Activated CD4-positive, alpha-beta memory T cell treated with anti-CD3 and anti-CD28 coated beads for 36 hours (primary cell): ENCODE measurements around the gene TNIK. TPM values are rescaled to one million over a fixed set of nuclear protein-coding genes. Genes with fewer than 3 reads are reported as not detected.

ENCODE experiments used
- CTCF ChIA-PET: fragments of 350-600 bp; sonication (Branson Sonifier 250); formaldehyde crosslinking; loops from one replicate; lab custom pipeline; 2021; ENCODE audit warnings: antibody characterized with exemption, inconsistent platforms; lab: Charles Lee
- POLR2A ChIA-PET: fragments of 350-600 bp; sonication (Branson Sonifier 250); formaldehyde crosslinking; loops from one replicate; lab custom pipeline; 2021; ENCODE audit warnings: antibody characterized with exemption; lab: Charles Lee
- DNase-seq: peaks from one replicate; pipeline ENCODE4 v3.0.0-alpha.2; 2020
- H3K27ac Mint-ChIP-seq: one replicate; pipeline ENCODE4 v1.8.0; 2021; ENCODE audit warnings: mixed read lengths
- H3K27me3 Mint-ChIP-seq: one replicate; pipeline ENCODE4 v1.8.0; 2021; ENCODE audit warnings: mixed read lengths
- H3K36me3 Mint-ChIP-seq: one replicate; pipeline ENCODE4 v1.8.0; 2021; ENCODE audit warnings: mixed read lengths
- H3K4me1 Mint-ChIP-seq: one replicate; pipeline ENCODE4 v1.8.0; 2021; ENCODE audit warnings: low read depth, mixed read lengths
- H3K4me3 Mint-ChIP-seq: one replicate; pipeline ENCODE4 v1.8.0; 2021; ENCODE audit warnings: mild to moderate bottlenecking, mixed read lengths
- H3K9me3 Mint-ChIP-seq: one replicate; pipeline ENCODE4 v1.8.0; 2021; ENCODE audit warnings: mixed read lengths
- intact Hi-C: fragments of 100-400 bp; cut with micrococcal nuclease; formaldehyde crosslinking; loops from one replicate; pipeline ENCODE4 v1.15.1; 2023
- total RNA-seq, 2 experiments: library from RNA; stranded (reverse); gene quantifications; one replicate each; pipeline ENCODE4 v1.2.3, GENCODE V29; 2021

The TNIK gene
- total RNA-seq, 2 experiments from 2014 or later = 22.4 to 27.1 TPM

- Mint-ChIP-seq H3K4me1 (peaks cover 26% of the 10 kb centered on the region), H3K9me3 (peaks cover 3% of the 10 kb centered on the region), H3K36me3 (peaks cover 3% of the 10 kb centered on the region), H3K27me3 (no peaks in the 10 kb centered on the region), H3K27ac (no peak overlapping the region), H3K4me3 (no peak overlapping the region)
- intact Hi-C loops = no loop called here
- DNase-seq = no peak
- ChIA-PET POLR2A (no interaction called here), CTCF (no interaction called here)
These were observed 223.2 kb downstream of the TNIK start for GRCh38 chr3:171237009-171237385.

DNA sequence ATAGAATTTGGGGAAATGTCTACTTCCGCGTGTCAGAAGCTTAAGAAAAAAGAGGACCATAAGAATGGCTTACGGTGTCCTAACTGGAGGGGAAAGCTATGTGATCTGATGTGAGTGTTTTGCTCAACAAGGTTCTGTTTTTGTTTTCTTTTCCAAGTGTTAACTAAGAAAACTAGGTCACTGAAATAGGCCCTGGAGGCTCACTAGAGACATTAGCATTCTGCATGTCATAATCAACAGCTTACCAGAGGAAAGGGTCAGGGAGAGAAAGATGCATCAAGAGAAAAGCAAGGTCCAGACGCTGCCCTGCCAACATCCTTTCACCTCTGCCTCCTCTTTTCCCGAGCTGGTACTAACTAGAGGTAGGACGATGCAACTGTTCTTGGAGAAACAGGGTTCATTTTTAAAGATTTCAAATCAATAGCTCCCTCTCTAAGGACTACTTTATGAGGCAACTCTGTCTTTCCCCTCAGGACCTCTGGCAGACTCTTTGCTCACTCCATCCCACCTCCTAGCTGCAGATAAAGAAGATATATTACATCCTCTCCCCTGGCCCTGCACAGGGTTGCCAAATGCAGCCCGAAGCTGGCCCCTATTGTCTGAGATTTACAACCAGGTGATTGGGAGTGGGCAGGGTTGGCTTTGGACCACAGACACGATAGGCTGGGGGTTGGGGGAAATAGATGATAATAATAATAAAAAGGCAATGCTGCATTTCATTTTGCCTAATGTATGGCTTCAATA is 223.8 kb downstream of the TNIK start:
- H3K4me3 Mint-ChIP-seq = no peak overlapping the region
- H3K27ac Mint-ChIP-seq = no peak overlapping the region
- no peak for DNase-seq
- H3K9me3 Mint-ChIP-seq = no peaks in the 10 kb centered on the region
- peaks cover 26% of the 10 kb centered on the region for H3K4me1 Mint-ChIP-seq
- CTCF ChIA-PET = no interaction called here
- intact Hi-C loops = no loop called here
- POLR2A ChIA-PET = no interaction called here
- H3K27me3 Mint-ChIP-seq = no peaks in the 10 kb centered on the region
- peaks cover 1% of the 10 kb centered on the region for H3K36me3 Mint-ChIP-seq

DNA sequence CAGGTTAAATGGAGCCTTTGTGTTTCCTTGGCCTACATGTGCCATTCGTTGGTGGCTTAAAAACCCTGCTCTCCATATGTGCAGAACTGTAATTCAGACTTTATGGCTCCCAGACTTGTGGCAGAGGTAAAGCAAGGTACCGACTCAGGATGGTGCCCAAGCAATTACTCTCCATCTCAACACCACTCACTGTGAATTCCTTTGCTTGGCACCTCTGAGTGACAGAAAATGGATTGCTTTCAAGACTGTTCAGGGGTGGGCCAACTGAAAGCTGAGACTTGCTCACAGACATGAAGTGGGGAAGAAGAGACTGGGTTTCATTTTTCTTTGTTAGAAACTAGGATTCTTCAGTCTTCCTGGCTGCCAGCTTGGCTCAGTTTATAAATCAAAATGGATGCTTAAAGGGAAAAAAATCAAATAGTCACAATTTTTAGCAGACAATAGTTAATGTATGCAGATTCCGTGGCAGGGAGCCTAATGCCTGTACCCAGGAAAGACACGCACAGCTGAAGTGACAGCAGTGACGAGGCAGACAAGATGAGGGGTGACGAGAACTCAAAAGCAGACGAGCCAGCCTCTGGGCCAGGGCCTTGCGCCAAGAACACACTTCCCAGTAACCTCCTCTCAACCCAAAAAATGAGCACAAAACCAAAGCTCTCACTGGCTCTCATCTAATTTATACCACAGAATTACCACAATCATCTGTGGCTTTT is 225.8 kb downstream of the TNIK start:
- peaks cover 37% of the 10 kb centered on the region for H3K4me1 Mint-ChIP-seq
- DNase-seq = no peak
- peaks cover 1% of the 10 kb centered on the region for H3K36me3 Mint-ChIP-seq
- intact Hi-C loops = no loop called here
- ChIA-PET CTCF (no interaction called here), POLR2A (no interaction called here)
- no peak overlapping the region for H3K4me3 Mint-ChIP-seq
- no peaks in the 10 kb centered on the region for H3K27me3 Mint-ChIP-seq
- no peaks in the 10 kb centered on the region for H3K9me3 Mint-ChIP-seq
- no peak overlapping the region for H3K27ac Mint-ChIP-seq

GRCh38 chr3:171231361-171231760 is 228.8 kb downstream of the TNIK start:
- Mint-ChIP-seq H3K27ac (no peak overlapping the region), H3K4me1 (peaks cover 51% of the 10 kb centered on the region)
- intact Hi-C loops = no loop called here

GRCh38 chr3:171230865-171231264 is 229.3 kb downstream of the TNIK start:
- no peak overlapping the region for H3K27ac Mint-ChIP-seq

More at GRCh38 chr3:171231361-171231760, 228.8 kb downstream of the TNIK start:
- no peak overlapping the region for H3K4me3 Mint-ChIP-seq
- ChIA-PET POLR2A (interaction anchor here (1.0 kb wide), 1 partner anchor 12 kb away, joined by 3 read pairs; no protein-coding TSS in a partner anchor), CTCF (no interaction called here)
- H3K9me3 Mint-ChIP-seq = peaks cover under 1% of the 10 kb centered on the region
- DNase-seq = no peak
- peaks cover 17% of the 10 kb centered on the region for H3K36me3 Mint-ChIP-seq
- no peaks in the 10 kb centered on the region for H3K27me3 Mint-ChIP-seq

DNA sequence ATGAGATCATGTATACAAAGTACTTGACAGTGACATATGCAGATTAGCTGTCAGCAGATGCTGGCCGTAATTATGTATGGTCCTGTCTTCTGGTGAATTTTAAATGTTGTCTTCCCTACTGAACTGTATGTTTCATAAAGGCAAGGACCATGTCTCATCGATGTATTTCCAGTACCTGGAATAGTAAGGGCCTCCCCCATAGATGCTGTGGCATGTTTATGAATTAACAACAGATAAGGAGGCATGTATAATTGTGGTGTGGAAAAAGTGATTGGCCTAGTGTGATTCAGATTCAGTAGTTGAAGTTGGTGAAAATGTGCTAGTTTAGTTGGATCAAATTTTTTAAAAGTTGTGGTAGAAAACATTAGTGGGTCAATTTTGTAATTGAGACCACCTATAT is 231.0 kb downstream of the TNIK start:
- no peak for DNase-seq

More at GRCh38 chr3:171230865-171231264, 229.3 kb downstream of the TNIK start:
- ChIA-PET CTCF (no interaction called here), POLR2A (no interaction called here)
- no peaks in the 10 kb centered on the region for H3K27me3 Mint-ChIP-seq
- H3K4me1 Mint-ChIP-seq = peaks cover 51% of the 10 kb centered on the region
- no peak for DNase-seq
- H3K4me3 Mint-ChIP-seq = no peak overlapping the region
- intact Hi-C loops = no loop called here
- peaks cover 5% of the 10 kb centered on the region for H3K9me3 Mint-ChIP-seq
- peaks cover 22% of the 10 kb centered on the region for H3K36me3 Mint-ChIP-seq

DNA sequence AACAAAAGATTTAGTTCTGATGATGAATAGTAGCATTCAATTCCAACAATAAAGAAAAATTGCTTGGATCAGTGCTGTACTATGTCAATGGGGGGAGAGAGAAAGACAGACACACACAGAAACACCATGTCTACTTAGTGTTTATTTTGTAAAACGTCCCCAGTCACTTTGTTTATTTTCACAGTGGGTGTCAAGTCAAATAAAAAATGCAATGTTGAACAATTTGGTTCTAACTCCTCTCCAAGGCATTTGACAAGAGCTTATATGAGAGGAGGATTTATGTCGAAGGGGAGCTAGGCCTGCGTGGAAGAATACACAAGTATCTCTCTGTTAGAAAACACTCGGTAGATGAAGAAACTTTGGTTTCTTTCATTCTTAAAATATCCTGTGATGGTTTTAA is 232.0 kb downstream of the TNIK start:
- H3K4me1 Mint-ChIP-seq = peaks cover 48% of the 10 kb centered on the region
- peaks cover 36% of the 10 kb centered on the region for H3K36me3 Mint-ChIP-seq
- intact Hi-C loops = loop anchor here (2.0 to 5.0 kb wide), 3 partner anchors 41 to 109 kb away; no protein-coding TSS in a partner anchor
- H3K9me3 Mint-ChIP-seq = peaks cover 13% of the 10 kb centered on the region
- H3K27ac Mint-ChIP-seq = no peak overlapping the region
- H3K4me3 Mint-ChIP-seq = no peak overlapping the region
- ChIA-PET CTCF (interaction anchor here (1.3 kb wide), 1 partner anchor 231 kb away, joined by 3 read pairs; no protein-coding TSS in a partner anchor), POLR2A (no interaction called here)
- DNase-seq = no peak
- no peaks in the 10 kb centered on the region for H3K27me3 Mint-ChIP-seq

More for the DNA sequence above, 231.0 kb downstream of the TNIK start:
- H3K27me3 Mint-ChIP-seq = no peaks in the 10 kb centered on the region
- peaks cover 56% of the 10 kb centered on the region for H3K4me1 Mint-ChIP-seq
- H3K9me3 Mint-ChIP-seq = peaks cover 13% of the 10 kb centered on the region
- H3K4me3 Mint-ChIP-seq = no peak overlapping the region
- peak overlapping the region; percentile 2 for H3K27ac Mint-ChIP-seq
- peaks cover 36% of the 10 kb centered on the region for H3K36me3 Mint-ChIP-seq
- POLR2A ChIA-PET = no interaction called here
- CTCF ChIA-PET = interaction anchor here (1.3 kb wide), 1 partner anchor 231 kb away, joined by 3 read pairs; no protein-coding TSS in a partner anchor
- intact Hi-C loops = loop anchor here (1.0 to 5.0 kb wide), 4 partner anchors 20 to 108 kb away; no protein-coding TSS in a partner anchor

DNA sequence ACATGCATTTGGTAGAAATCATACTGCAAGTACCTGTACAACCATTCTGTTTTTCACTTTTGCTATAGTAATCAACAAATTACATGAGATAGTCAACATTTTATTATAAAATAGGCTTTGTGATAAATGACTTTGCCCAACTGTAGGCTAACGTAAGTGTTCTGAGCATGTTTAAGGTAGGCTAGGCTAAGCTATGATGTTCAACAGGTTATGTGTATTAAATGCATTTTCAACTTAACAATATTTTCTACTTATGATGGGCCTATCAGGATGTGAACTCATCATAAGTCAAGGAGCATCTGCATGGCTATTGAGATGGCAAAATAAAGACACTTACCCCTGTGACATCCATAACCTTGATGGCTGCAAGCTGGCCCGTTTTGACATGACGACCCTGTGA is 232.4 kb downstream of the TNIK start:
- no peak overlapping the region for H3K27ac Mint-ChIP-seq
- intact Hi-C loops = loop anchor here (2.0 to 5.0 kb wide), 3 partner anchors 41 to 109 kb away; no protein-coding TSS in a partner anchor

GRCh38 chr3:171227359-171227758 is 232.8 kb downstream of the TNIK start:
- H3K27me3 Mint-ChIP-seq = no peaks in the 10 kb centered on the region
- no peak overlapping the region for H3K27ac Mint-ChIP-seq
- peaks cover 34% of the 10 kb centered on the region for H3K36me3 Mint-ChIP-seq
- no peak overlapping the region for H3K4me3 Mint-ChIP-seq
- peaks cover 13% of the 10 kb centered on the region for H3K9me3 Mint-ChIP-seq
- POLR2A ChIA-PET = no interaction called here
- CTCF ChIA-PET = no interaction called here
- no peak for DNase-seq
- intact Hi-C loops = loop anchor here (5.0 kb wide), 2 partner anchors 40 to 110 kb away; no protein-coding TSS in a partner anchor
- H3K4me1 Mint-ChIP-seq = peaks cover 42% of the 10 kb centered on the region

More for the DNA sequence above, 232.4 kb downstream of the TNIK start:
- CTCF ChIA-PET = no interaction called here
- peaks cover 13% of the 10 kb centered on the region for H3K9me3 Mint-ChIP-seq
- H3K36me3 Mint-ChIP-seq = peaks cover 34% of the 10 kb centered on the region
- no peak for DNase-seq
- POLR2A ChIA-PET = no interaction called here
- peaks cover 44% of the 10 kb centered on the region for H3K4me1 Mint-ChIP-seq
- H3K4me3 Mint-ChIP-seq = no peak overlapping the region
- H3K27me3 Mint-ChIP-seq = no peaks in the 10 kb centered on the region

GRCh38 chr3:171226794-171227193 is 233.4 kb downstream of the TNIK start:
- H3K27ac Mint-ChIP-seq = no peak overlapping the region
- no peak for DNase-seq
- intact Hi-C loops = loop anchor here (5.0 kb wide), 2 partner anchors 39 to 111 kb away; no protein-coding TSS in a partner anchor
- CTCF ChIA-PET = no interaction called here
- peaks cover 13% of the 10 kb centered on the region for H3K9me3 Mint-ChIP-seq
- no peak overlapping the region for H3K4me3 Mint-ChIP-seq
- peaks cover 42% of the 10 kb centered on the region for H3K4me1 Mint-ChIP-seq
- peaks cover 34% of the 10 kb centered on the region for H3K36me3 Mint-ChIP-seq
- no peaks in the 10 kb centered on the region for H3K27me3 Mint-ChIP-seq
- POLR2A ChIA-PET = no interaction called here

GRCh38 chr3:171225708-171226107 is 234.5 kb downstream of the TNIK start:
- peaks cover 34% of the 10 kb centered on the region for H3K36me3 Mint-ChIP-seq
- POLR2A ChIA-PET = no interaction called here
- intact Hi-C loops = loop anchor here (1.0 to 5.0 kb wide), 3 partner anchors 38 to 234 kb away; no protein-coding TSS in a partner anchor
- no peak overlapping the region for H3K4me3 Mint-ChIP-seq
- H3K27me3 Mint-ChIP-seq = no peaks in the 10 kb centered on the region
- peak overlapping the region; percentile 56 for H3K27ac Mint-ChIP-seq
- peaks cover 13% of the 10 kb centered on the region for H3K9me3 Mint-ChIP-seq
- no peak for DNase-seq
- CTCF ChIA-PET = no interaction called here
- H3K4me1 Mint-ChIP-seq = peaks cover 41% of the 10 kb centered on the region

DNA sequence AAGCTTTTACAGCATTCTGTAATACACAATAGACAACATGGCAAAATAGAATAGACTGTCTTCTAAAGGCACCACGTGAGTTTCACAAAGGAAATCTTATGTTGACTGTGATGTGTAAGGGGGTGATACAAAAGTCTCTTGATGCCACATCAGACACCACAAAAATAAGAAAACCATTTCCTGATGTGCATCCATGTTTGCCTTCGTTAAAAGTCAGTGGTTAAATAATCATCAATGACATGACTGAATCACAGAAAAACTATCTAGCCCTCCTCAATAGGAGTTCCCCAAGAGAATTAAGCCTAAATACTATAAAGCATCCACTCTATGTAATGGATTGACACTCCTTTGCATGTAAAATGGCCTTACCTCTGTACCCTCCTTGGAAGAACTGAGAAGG is 235.0 kb downstream of the TNIK start:
- peak overlapping the region; percentile 56 for H3K27ac Mint-ChIP-seq
- H3K4me3 Mint-ChIP-seq = no peak overlapping the region
- intact Hi-C loops = loop anchor here (1.0 to 5.0 kb wide), 3 partner anchors 38 to 234 kb away; no protein-coding TSS in a partner anchor
- peaks cover 38% of the 10 kb centered on the region for H3K4me1 Mint-ChIP-seq
- POLR2A ChIA-PET = no interaction called here
- DNase-seq = no peak
- no peaks in the 10 kb centered on the region for H3K27me3 Mint-ChIP-seq
- CTCF ChIA-PET = interaction anchor here (1.2 kb wide), 1 partner anchor 1083 kb away, joined by 4 read pairs; no protein-coding TSS in a partner anchor
- H3K36me3 Mint-ChIP-seq = peaks cover 34% of the 10 kb centered on the region
- peaks cover 13% of the 10 kb centered on the region for H3K9me3 Mint-ChIP-seq
